ENCODE data around the gene SDE2. TPM values are rescaled to one million over a fixed set of nuclear protein-coding genes. Genes with fewer than 3 reads are reported as not detected.

Gene SDE2
- total and polyA plus RNA-seq, 10 of the 15 experiments (the other 5 are each of a cell fraction or from before 2014, with no cell fraction given), result 2.7 to 19.4 (median 12.6) TPM

DNA sequence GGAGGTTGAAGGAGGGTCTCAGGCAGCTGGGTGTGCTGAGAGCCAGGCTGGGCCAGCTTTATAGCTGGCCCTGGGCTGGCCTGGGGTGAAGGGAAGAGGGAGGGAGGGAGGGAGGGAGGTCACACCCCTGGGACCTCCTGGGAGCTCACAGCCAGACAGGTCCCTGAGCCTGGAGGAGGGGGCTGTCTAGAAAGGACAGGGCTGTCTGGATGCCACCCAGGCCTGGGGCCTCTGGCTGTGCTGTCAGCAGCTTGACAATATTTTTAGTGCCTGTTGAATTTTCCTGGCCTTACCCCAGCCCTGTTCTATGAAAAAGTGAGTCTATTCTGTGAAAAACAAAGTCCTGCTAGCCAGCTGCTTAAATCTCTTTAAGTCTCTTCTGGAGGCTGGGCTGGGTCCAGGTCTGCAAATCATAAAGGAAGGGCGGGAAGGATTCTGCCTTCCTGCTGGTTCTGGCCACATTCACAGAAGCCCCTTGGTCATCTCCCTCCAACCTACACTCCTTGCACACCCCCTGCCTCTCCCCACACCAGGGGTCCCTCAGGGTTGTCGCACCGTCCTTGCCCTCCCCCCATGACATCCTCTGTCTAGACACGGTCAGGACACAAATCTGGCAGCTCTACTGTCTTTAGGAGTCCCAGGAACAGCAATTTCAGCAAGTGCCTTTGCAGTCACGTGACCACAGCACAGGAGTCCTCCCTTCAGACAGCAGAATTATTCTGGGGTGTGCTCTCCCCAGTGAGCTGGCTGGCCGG, 57.8 kb downstream of the SDE2 start, which contains the start of gene LEFTY2:
TSS of gene LEFTY2 (minus strand) at position 34 of the 755 bp plus-strand sequence. CDS start 80 bp downstream, outside the sequence.
- intact Hi-C loops (cut with micrococcal nuclease; ENCODE audit: unreplicated experiment), result no loop called here
- in situ Hi-C loops (cut with MboI), result no loop called here
- RAD21 ChIA-PET (ENCODE audit: unreplicated experiment), result no interaction called here
- WGBS (ENCODE audit: insufficient coverage, insufficient replicate concordance, low lambda C conversion rate, missing lambda C conversion rate), result 58% methylated on average over 6 of the region's 6 CpGs
- no peaks in the 10 kb centered on the region for H4K20me1 ChIP-seq (ENCODE audit: control insufficient read depth, insufficient read depth)
- H3K4me1 ChIP-seq (ENCODE audit: control insufficient read depth, insufficient read depth, low read length), result peaks cover 24% of the 10 kb centered on the region
- DNase-seq (ENCODE audit: low read depth, low spot score) (no peak), FAIRE-seq (no peak), ATAC-seq (no peak)
- no peak within 1 kb of the TSS for H3K4me2 ChIP-seq (ENCODE audit: control insufficient read depth, insufficient read depth)
- no peaks in the 10 kb centered on the region for H3K27me3 ChIP-seq (replicated peaks in 1 of 2; ENCODE audit: control insufficient read depth in 2 of 2, insufficient read depth in 2 of 2, low read length in 1 of 2)
- POLR2A ChIA-PET, result no interaction called here
- no peaks in the 10 kb centered on the region for H3K36me3 ChIP-seq (ENCODE audit: control insufficient read depth in 2 of 2, insufficient read depth in 2 of 2, low read length in 1 of 2)
- no peak within 1 kb of the TSS for H3K9ac ChIP-seq (ENCODE audit: control insufficient read depth, insufficient read depth, low read length)
- no peak within 1 kb of the TSS for H2AFZ ChIP-seq (ENCODE audit: control insufficient read depth, low read depth, low read length)
- H3K4me3 ChIP-seq, result no peak within 1 kb of the TSS
- H3K79me2 ChIP-seq (ENCODE audit: control insufficient read depth, insufficient read depth, low read length), result no peaks in the 10 kb centered on the region
- SMC1A ChIA-PET (ENCODE audit: uncharacterized antibody, unreplicated experiment), result no interaction called here
- no TSS peak for BruUV-seq (replicated peaks)
- TF ChIP-seq, protein P1, sequence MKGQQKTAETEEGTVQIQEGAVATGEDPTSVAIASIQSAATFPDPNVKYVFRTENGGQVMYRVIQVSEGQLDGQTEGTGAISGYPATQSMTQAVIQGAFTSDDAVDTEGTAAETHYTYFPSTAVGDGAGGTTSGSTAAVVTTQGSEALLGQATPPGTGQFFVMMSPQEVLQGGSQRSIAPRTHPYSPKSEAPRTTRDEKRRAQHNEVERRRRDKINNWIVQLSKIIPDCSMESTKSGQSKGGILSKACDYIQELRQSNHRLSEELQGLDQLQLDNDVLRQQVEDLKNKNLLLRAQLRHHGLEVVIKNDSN (IDR thresholded peaks at IDR 0.05; ENCODE audit: borderline replicate concordance, extremely low read length, insufficient read depth, low read depth, low read length), result peak; percentile 52
- no peak for TF ChIP-seq CBX5 (IDR thresholded peaks at IDR 0.05; ENCODE audit: low read depth)
- no peak for TF ChIP-seq CREB1 (IDR thresholded peaks at IDR 0.05; ENCODE audit: low read depth)
- TF ChIP-seq RAD51 (IDR thresholded peaks at IDR 0.05), result peak; percentile 84
- peak in 1 of 2 experiments; percentile 67; a peak in 2 of 4 replicates for TF ChIP-seq BHLHE40 (IDR thresholded peaks at IDR 0.05; ENCODE audit: borderline replicate concordance in 1 of 2, low read depth in 2 of 2, low read length in 1 of 2)
- CTCF ChIA-PET, result interaction anchor here (1.5 kb wide), 1 partner anchor 46 kb away, joined by 3 read pairs; no protein-coding TSS in a partner anchor
- no peaks in the 10 kb centered on the region for H3K9me3 ChIP-seq (replicated peaks; ENCODE audit: control insufficient read depth, insufficient read depth, low read length)
- H3K27ac ChIP-seq (ENCODE audit: control insufficient read depth, insufficient read depth), result no peak within 1 kb of the TSS
